ENCODE results near the gene MLX. TPM values are rescaled to one million over a fixed set of nuclear protein-coding genes. Genes with fewer than 3 reads are reported as not detected.

MLX gene
- total and polyA plus RNA-seq, 5 donors: 46.9 to 65.0 (median 56.8) TPM

DNA sequence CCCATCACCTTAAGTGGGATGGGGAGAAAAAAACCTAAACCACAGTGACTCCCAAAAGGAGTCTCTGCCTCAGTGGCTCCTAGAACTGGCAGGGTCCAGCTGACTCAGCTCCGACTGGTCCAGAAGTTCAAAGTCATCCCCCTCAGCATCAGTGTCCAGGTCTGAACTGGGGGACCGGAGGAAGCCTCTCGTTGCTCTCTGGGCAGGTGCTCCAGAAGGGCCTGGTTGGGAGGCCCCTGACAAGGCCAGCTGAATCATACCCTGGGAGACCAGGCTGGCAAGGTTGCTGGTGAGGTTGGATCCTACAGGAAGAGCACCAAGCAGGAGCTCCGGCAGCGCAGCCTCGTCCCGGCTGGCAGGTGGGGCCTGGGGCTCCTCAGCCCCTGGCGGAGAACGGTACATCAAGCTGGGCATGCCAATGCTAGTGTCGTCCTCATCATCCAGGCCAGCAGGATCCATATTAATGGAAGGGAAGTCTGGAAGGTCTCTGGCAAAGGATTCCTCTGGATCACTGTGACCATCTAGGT is 14.9 kb downstream of the MLX start:
- Histone ChIP-seq H3K27ac (ENCODE audit: low read length) (no peak overlapping the region), H3K4me1 (ENCODE audit: control insufficient read depth, insufficient read depth, low read length) (no peaks in the 10 kb centered on the region), H3K9me3 (ENCODE audit: control insufficient read depth, low read length) (no peaks in the 10 kb centered on the region), H3K27me3 (ENCODE audit: control insufficient read depth, insufficient read depth) (no peaks in the 10 kb centered on the region), H3K4me3 (ENCODE audit: low read length) (no peak overlapping the region)
- ATAC-seq: no peak
- intact Hi-C loops (cut with DNase I): loop anchor here in 1 of 4 donors (10.0 kb wide), 1 partner anchor 183 kb away; the partner anchor contains the start of gene RAMP2
- no peak for DNase-seq
- 85% methylated on average over 10 of the region's 10 CpGs for WGBS

DNA sequence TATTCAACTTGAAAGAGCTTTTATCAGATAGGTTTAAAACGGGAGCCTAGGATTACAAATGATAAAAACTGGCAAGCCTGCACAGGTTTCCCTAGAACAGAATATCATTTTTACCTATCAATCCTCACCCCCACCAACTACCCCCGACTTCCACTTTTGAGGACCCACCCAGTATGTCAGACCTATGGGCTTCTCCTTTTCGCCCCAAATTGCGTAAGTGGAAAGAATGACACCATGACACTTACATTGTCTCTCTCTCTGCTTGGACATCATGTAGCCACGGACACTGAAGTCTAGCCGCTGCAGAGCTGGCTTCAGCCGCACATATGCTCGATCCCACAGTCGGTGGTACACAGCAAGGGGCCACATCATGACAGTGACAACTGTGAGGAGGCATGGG is 18.0 kb downstream of the MLX start:
- Histone ChIP-seq H3K9me3 (ENCODE audit: control insufficient read depth, low read length) (no peaks in the 10 kb centered on the region), H3K4me1 (ENCODE audit: control insufficient read depth, insufficient read depth, low read length) (no peaks in the 10 kb centered on the region), H3K27me3 (ENCODE audit: control insufficient read depth, insufficient read depth) (no peaks in the 10 kb centered on the region), H3K4me3 (ENCODE audit: low read length) (no peak overlapping the region), H3K27ac (ENCODE audit: low read length) (no peak overlapping the region)
- ATAC-seq: no peak
- 76% methylated on average over 9 of the region's 9 CpGs for WGBS
- no peak for DNase-seq
- intact Hi-C loops (cut with DNase I): loop anchor here in 1 of 4 donors (5.0 to 10.0 kb wide), 2 partner anchors 117 to 180 kb away; partner anchors contain the start of gene RAMP2

DNA sequence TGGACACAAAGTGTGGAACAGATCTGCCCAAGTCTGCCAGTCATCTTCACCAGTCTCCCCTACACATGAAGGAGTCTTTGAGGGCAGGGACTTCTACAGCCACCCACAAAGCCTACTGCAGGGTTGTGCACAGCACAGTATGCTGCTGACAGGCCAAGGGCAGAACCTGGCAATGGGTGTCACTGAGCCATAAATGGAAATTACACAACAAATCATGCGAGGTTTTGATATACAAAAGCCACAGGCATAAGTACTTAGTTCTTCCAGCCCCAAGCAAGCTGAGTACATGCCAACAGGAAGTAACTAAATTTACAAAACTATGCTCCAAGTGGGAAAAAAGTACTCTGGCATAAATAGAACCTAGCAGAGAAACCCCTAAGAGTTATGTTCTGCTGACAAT is 18.5 kb downstream of the MLX start:
- DNase-seq (no peak), ATAC-seq (peak in 1 of 2 donors; percentile 52)
- Histone ChIP-seq H3K4me1 (ENCODE audit: control insufficient read depth, insufficient read depth, low read length) (no peaks in the 10 kb centered on the region), H3K4me3 (ENCODE audit: low read length) (no peak overlapping the region), H3K9me3 (ENCODE audit: control insufficient read depth, low read length) (no peaks in the 10 kb centered on the region), H3K27ac (ENCODE audit: low read length) (peak overlapping the region; percentile 38), H3K27me3 (ENCODE audit: control insufficient read depth, insufficient read depth) (no peaks in the 10 kb centered on the region)
- 33% methylated on average over 1 of the region's 1 CpG for WGBS
- intact Hi-C loops (cut with DNase I): loop anchor here in 1 of 4 donors (5.0 to 10.0 kb wide), 2 partner anchors 117 to 179 kb away; partner anchors contain the start of gene RAMP2

DNA sequence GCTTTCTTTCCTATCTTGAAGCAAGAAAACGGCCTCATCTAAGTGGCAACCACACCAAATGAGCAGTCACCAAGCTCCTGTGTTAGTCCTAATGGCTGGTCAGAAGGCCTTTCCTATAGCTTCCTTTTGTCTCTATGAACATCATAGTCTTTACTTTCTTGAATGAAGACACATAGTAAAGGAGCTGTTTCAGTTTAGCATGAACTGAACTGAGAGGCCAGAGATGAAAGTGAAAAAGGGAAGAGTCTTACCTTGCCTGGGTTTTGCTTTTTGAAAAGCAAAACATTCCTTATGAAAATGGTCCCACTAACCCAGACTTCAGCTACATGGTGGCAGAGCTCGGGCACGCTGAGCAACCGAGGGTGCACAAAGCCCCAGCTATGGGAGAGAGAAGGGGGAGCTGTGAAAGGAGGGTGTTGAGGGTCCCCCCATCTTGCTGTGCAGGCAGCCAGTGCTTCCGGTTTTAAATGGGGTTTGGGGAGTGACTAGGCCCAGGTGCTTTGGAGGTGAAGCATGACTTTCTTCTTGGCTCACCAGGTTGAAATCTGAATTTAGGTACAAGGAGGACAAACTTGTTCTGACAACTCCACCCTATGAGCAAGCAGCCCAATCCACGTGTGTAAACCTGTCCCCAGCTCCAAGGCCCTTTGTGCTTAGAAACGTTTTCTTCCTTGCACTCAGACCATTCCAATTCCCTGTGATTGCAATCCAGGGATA is 19.8 kb downstream of the MLX start:
- ATAC-seq (no peak), DNase-seq (no peak)
- no peaks in the 10 kb centered on the region for H3K9me3 ChIP-seq (ENCODE audit: control insufficient read depth, low read length)
- no peaks in the 10 kb centered on the region for H3K4me1 ChIP-seq (ENCODE audit: control insufficient read depth, insufficient read depth, low read length)
- H3K4me3 ChIP-seq (ENCODE audit: low read length): no peak overlapping the region
- WGBS: 78% methylated on average over 7 of the region's 7 CpGs
- no peaks in the 10 kb centered on the region for H3K27me3 ChIP-seq (ENCODE audit: control insufficient read depth, insufficient read depth)
- intact Hi-C loops (cut with DNase I): loop anchor here in 1 of 4 donors (5.0 to 10.0 kb wide), 2 partner anchors 116 to 178 kb away; partner anchors contain the start of gene RAMP2
- H3K27ac ChIP-seq (ENCODE audit: low read length): no peak overlapping the region

DNA sequence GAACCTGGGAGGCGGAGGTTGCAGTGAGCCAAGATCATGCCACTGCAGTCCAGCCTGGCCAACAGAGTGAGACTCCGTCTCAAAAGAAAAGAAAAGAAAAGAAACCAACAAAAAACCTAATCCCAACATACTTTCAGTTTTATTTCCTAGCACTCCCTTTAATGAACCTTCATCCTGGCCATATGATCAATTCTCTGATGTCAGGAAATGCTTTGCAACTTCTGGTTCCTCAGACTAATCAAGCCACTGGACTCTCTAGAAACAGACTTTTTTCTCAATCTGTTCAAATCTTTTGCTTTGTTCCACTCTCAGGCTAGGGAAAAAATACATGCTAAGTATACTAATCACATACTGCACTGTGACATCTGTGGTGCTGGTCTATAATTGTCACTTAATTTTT is 24.0 kb downstream of the MLX start:
- Histone ChIP-seq H3K4me3 (ENCODE audit: low read length) (no peak overlapping the region), H3K27ac (ENCODE audit: low read length) (no peak overlapping the region), H3K9me3 (ENCODE audit: control insufficient read depth, low read length) (no peaks in the 10 kb centered on the region), H3K27me3 (ENCODE audit: control insufficient read depth, insufficient read depth) (no peaks in the 10 kb centered on the region), H3K4me1 (ENCODE audit: control insufficient read depth, insufficient read depth, low read length) (no peaks in the 10 kb centered on the region)
- intact Hi-C loops (cut with DNase I): no loop called here
- DNase-seq (no peak), ATAC-seq (no peak)
- WGBS: 89% methylated on average over 2 of the region's 2 CpGs

DNA sequence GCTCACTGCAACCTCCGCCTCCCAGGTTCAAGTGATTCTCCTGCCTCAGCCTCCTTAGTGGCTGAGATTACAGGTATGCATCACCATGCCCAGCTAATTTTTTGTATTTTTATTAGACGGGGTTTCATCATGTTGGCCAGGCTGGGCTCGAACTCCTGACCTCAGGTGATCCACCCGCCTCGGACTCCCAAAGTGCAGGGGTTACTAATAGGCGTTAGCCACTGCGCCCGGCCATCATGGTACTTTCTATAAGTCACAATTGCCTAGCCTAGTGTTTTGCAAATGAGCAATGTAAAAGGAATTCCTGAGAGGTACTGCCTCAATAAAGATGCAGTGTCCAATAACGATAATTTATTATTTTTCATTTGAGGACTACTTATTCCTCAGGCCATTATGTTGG is 24.5 kb downstream of the MLX start:
- WGBS: 94% methylated on average over 9 of the region's 9 CpGs

DNA sequence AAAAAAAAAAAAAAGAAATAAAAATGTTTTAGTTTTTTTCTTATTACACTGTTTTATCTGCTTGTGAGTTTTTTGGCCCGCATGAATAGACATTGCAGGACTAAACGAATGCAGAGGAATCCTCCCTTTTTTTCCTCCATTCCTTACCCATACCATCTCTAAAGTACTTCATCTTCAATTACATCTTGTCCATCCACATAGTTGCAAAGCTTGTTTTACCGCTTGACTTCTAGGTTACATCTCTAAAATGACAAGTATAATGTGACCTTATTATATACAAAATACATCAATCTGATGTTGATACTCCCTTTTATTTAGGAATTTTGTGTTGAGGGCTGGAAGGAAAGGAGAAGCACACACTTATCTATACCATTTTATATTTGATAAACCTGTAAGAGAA is 29.5 kb downstream of the MLX start:
- 78% methylated on average over 3 of the region's 3 CpGs for WGBS
- Histone ChIP-seq H3K4me1 (ENCODE audit: control insufficient read depth, insufficient read depth, low read length) (no peaks in the 10 kb centered on the region), H3K9me3 (ENCODE audit: control insufficient read depth, low read length) (no peaks in the 10 kb centered on the region), H3K27me3 (ENCODE audit: control insufficient read depth, insufficient read depth) (no peaks in the 10 kb centered on the region), H3K4me3 (ENCODE audit: low read length) (no peak overlapping the region), H3K27ac (ENCODE audit: low read length) (no peak overlapping the region)
- intact Hi-C loops (cut with DNase I): no loop called here
- DNase-seq (no peak), ATAC-seq (no peak)

More for the DNA sequence above, 24.5 kb downstream of the MLX start:
- Histone ChIP-seq H3K4me1 (ENCODE audit: control insufficient read depth, insufficient read depth, low read length) (no peaks in the 10 kb centered on the region), H3K4me3 (ENCODE audit: low read length) (no peak overlapping the region), H3K27me3 (ENCODE audit: control insufficient read depth, insufficient read depth) (no peaks in the 10 kb centered on the region), H3K27ac (ENCODE audit: low read length) (no peak overlapping the region), H3K9me3 (ENCODE audit: control insufficient read depth, low read length) (no peaks in the 10 kb centered on the region)
- DNase-seq: no peak
- ATAC-seq: no peak
- intact Hi-C loops (cut with DNase I): no loop called here

DNA sequence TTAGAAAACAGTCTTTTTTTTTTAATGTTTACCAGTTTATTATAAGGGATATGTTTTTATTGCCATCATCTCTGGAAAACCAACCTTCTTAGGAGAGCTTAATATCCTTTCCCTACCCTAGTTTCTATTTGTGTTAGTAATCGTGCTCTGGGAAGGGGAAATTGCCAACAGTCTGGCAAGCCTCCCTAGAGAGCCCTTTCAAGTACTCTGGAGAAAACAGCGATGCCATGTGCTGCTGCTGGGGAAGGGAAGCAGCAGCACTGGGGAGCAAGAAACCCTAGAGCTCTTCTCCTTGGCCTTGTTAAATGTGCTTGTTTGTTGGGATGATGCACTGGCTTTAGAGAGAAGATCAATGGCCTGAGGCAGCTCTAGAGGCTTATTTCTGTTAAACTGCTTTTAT is 32.0 kb downstream of the MLX start:
- Histone ChIP-seq H3K27me3 (ENCODE audit: control insufficient read depth, insufficient read depth) (no peaks in the 10 kb centered on the region), H3K9me3 (ENCODE audit: control insufficient read depth, low read length) (no peaks in the 10 kb centered on the region), H3K27ac (ENCODE audit: low read length) (no peak overlapping the region), H3K4me1 (ENCODE audit: control insufficient read depth, insufficient read depth, low read length) (no peaks in the 10 kb centered on the region), H3K4me3 (ENCODE audit: low read length) (no peak overlapping the region)
- DNase-seq: no peak
- WGBS: 31% methylated on average over 2 of the region's 2 CpGs
- ATAC-seq: peak in 1 of 2 donors; percentile 40
- intact Hi-C loops (cut with DNase I): no loop called here

DNA sequence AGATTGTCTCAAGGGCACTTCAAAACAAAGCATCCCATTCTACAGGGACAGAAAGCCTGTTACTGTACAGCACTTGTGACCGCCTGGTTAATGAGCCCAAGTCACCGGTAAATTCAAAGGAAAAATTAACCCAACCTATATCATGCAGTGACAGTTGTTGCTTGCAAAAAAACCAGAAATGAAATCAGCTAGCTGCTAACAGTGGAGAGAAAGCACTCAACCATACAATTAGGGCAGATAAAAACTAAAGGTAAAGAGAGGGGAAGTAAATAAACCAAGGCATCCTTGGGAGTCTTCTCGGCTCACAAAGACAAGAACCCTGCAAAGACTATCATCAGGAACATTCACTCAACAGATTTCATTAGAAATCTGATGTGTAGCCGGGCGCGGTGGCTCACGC is 36.4 kb downstream of the MLX start:
- intact Hi-C loops (cut with DNase I): loop anchor here in 2 of 4 donors (10.0 kb wide), 2 partner anchors 71 to 81 kb away; partner anchors contain the start of genes CCR10 (in 1 of the 2), CNTNAP1 (in 1 of the 2) and PLEKHH3 (in 1 of the 2)
- 90% methylated on average over 7 of the region's 7 CpGs for WGBS
- H3K27me3 ChIP-seq (ENCODE audit: control insufficient read depth, insufficient read depth): no peaks in the 10 kb centered on the region
- peaks cover 2% of the 10 kb centered on the region for H3K4me1 ChIP-seq (ENCODE audit: control insufficient read depth, insufficient read depth, low read length)
- DNase-seq: no peak
- no peak overlapping the region for H3K27ac ChIP-seq (ENCODE audit: low read length)
- H3K4me3 ChIP-seq (ENCODE audit: low read length): no peak overlapping the region
- ATAC-seq: no peak
- no peaks in the 10 kb centered on the region for H3K9me3 ChIP-seq (ENCODE audit: control insufficient read depth, low read length)

DNA sequence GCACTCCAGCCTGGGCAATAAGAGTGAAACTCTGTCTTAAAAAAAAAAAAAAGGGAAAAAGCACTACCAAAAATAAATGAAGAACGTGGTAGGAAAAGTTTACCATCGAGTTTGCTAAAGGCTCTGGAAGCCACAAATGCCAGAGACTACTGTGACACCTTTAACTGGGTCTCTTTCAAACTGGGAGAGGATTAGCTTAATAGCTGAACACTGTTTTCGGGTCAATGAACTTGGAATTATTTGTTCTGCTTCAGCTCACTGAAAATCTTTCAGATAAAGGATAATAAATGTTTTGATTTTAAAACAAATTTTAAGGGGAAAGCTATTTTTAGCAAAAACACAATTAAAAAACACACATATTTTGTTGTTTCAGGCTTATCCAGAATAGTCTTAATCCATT is 40.9 kb downstream of the MLX start:
- Histone ChIP-seq H3K4me3 (ENCODE audit: low read length) (peak overlapping the region; percentile 66), H3K4me1 (ENCODE audit: control insufficient read depth, insufficient read depth, low read length) (peaks cover 5% of the 10 kb centered on the region), H3K27me3 (ENCODE audit: control insufficient read depth, insufficient read depth) (no peaks in the 10 kb centered on the region), H3K27ac (ENCODE audit: low read length) (no peak overlapping the region), H3K9me3 (ENCODE audit: control insufficient read depth, low read length) (no peaks in the 10 kb centered on the region)
- DNase-seq: no peak
- intact Hi-C loops (cut with DNase I): loop anchor here (5.0 to 10.0 kb wide), 5 partner anchors 35 to 77 kb away; partner anchors contain the start of genes CCR10 (in 2 of the 4), CNTNAP1 (in 2 of the 4) and PLEKHH3 (in 2 of the 4)
- no peak for ATAC-seq
- 27% methylated on average over 3 of the region's 3 CpGs for WGBS

Measured in right cardiac atrium (tissue), 5 donors.